Activated T-cell treated with anti-CD3 and anti-CD28 coated beads, Interleukin-2, amount 50 U/mL, for 1 hour (primary cell): ENCODE measurements around the gene ATRN.
"Not testable (repeated sequence)": the region's sequence is repeated elsewhere in the genome, so short reads cannot be mapped to it uniquely, and the experiment has no call there.

Experiments
- DNase-seq: peaks from one replicate; pipeline ENCODE4 v3.0.0-alpha.2; 2020

ATRN gene

DNA sequence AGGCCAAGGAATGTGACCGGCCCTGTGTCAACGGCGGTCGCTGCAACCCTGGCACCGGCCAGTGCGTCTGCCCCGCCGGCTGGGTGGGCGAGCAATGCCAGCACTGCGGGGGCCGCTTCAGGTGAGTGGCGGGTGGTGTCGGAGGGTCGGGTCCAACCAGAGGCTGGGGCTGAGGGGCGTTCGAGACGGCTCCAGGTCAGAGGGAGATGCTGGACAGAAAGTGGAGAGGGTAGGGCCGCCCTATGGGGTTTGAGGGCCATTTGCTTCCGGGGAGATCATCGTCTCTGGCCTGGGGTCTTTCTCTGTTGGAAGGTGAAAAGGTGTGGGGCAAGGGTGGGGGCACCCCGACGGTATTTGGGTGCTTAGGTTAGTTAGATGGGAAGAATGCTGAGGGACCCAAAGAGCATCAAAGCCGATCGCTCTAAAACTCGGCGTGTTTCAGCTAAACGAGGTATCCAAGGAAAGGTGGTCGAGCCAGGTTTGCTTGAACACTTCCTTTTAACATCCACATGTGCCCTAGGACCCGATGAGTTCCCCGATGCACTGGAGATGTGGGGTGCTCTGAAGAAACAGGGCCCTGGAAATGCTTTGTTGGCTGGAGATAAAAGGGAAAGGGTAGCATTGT, 691 bp downstream of the ATRN start:
- DNase-seq = no peak

DNA sequence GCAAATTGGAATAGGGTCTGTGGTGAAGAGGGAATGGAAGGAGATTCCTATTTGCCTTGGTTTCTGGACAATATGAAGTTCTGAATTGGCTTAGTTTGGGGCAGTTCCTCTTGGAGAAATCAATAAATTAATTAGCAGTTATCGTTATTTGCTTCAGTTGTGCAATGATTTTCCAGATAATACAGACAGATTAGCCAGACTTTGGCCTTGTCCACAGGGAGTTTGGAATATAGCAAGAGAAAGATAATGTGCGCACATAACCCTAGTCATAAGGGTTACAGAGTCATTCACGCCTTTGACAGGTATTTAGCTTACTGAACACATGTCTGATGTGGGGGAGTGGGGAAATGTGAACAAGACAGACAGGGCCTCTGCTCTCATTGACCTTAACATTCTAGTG, 1.3 kb downstream of the ATRN start:
- no peak for DNase-seq

DNA sequence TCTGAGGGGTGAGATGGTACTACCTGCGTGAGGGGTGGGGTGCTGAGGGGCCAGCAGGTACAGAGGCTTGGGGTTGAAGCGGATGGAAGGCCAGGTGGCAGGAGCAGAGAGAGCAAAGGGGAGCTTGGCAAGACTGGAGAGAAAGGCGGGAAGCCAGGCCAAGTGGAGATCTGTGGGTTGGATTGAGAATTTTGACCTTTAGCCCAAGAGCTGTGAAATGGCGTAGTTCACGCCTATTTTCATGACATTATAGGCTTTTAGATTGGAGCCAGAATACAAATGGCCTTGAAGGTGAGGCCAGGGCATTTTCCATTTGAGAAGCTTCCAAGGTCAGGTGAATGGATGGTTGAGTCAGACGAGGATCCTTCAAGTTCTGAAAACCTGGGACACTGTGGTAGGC, 2.5 kb downstream of the ATRN start:
- no peak for DNase-seq

DNA sequence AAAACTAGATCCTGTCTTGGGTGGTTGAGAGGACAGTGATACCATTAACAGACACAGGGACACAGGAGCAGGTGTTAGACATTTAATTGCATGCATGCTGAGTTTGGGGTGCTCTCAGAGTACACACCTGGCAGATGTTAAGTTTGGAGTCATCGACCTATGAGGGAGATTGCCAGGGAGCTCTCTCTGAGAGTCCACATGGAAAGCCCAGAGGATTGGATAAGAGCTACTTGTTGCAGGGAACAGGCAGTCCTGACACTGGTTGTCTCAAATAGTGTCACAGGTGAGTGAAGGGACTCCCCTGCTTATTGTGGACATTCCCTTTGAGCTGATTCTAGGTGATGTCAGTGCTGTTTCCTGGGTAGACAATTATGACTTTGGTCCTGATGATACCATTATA, 3.1 kb downstream of the ATRN start:
- DNase-seq = no peak

- DNase-seq = not testable (repeated sequence)
Observed at GRCh38 chr20:3477003-3477860, 6.4 kb downstream of the ATRN start.

GRCh38 chr20:3477861-3478544, 7.2 kb downstream of the ATRN start:
- DNase-seq = no peak

GRCh38 chr20:3479025-3479424, 8.2 kb downstream of the ATRN start:
- no peak for DNase-seq

GRCh38 chr20:3479759-3480615, 9.2 kb downstream of the ATRN start:
- DNase-seq = no peak

DNA sequence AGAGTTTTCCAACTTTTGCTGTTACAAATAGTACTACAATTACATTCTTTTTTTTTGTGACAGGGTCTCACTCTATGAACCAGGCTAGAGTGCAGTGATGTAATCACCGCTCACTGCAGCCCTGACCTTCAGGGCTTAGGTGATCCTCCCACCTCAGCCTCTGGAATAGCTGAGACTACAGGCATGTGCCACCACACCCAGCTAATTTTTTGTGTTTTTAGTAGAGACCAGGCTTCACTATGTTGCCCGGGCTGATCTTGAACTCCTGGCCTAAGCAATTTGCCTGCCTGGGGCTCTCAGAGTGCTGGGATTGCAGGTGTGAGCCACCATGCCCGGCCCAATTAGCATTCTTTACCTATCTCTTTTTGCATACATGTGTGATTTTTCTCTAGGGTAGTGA, 12.5 kb downstream of the ATRN start:
- no peak for DNase-seq

- DNase-seq = no peak
Observed at GRCh38 chr20:3483784-3484183, 13.0 kb downstream of the ATRN start.

GRCh38 chr20:3485913-3486312, 15.1 kb downstream of the ATRN start:
- no peak for DNase-seq

DNA sequence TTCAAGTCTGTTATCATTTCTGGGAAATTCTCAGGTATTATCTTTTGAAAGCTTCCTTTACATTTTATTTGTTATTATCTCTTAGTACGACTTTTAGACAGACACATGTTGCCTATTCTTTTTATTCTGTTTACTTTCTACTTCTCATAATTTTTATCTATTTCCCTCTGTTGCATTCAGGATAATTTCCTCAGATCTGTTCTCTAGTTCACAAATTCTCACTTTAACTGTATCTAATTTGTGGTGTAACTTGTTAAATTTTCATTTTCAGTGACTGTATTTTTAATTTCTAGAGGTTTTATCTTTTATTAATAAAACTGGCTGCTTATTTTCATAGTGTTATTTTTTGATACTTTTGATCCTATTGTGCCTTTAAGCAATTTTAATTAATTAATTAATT, 16.0 kb downstream of the ATRN start:
- no peak for DNase-seq

GRCh38 chr20:3492669-3493068, 21.9 kb downstream of the ATRN start:
- DNase-seq = no peak

- no peak for DNase-seq
Observed at GRCh38 chr20:3494218-3494617, 23.4 kb downstream of the ATRN start.

GRCh38 chr20:3502878-3503277, 32.1 kb downstream of the ATRN start:
- DNase-seq = no peak

GRCh38 chr20:3505148-3505547, 34.3 kb downstream of the ATRN start:
- no peak for DNase-seq

- DNase-seq = no peak
Observed at GRCh38 chr20:3509064-3509463, 38.2 kb downstream of the ATRN start.

GRCh38 chr20:3510110-3510509, 39.3 kb downstream of the ATRN start:
- no peak for DNase-seq

- DNase-seq = not testable (repeated sequence)
Observed at GRCh38 chr20:3512239-3512638, 41.4 kb downstream of the ATRN start.

DNA sequence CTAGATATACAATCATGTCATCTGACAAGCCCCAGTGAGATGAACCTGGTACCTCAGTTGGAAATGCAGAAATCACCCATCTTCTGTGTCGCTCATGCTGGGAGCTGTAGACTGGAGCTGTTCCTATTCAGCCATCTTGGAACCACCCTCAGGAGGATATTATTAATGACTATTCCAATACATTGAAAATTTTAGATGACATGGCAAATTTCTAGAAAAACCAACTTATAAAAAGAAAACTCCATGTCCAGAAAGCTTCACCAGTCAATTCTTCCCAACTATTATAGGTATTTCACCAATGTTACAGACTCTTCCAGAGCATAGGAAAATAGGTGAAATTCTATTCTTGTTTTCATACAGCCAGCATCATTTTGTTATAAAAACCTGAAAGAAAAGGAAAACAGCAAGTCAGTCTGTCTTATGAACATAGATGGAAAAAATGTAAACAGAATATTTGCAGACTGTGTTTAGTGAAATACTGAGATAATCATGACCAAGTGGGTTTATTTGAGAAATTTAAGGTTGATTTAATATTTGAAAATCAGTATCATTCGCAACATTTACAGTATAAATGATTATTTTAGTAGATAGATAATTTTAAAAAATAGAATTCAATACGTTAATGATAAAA, 43.3 kb downstream of the ATRN start:
- no peak for DNase-seq

- no peak for DNase-seq
Observed at GRCh38 chr20:3515379-3516170, 44.8 kb downstream of the ATRN start.
